ENCODE data around the gene DLX3. TPM values are rescaled to one million over a fixed set of nuclear protein-coding genes. Genes with fewer than 3 reads are reported as not detected.

The DLX3 gene
- total and polyA plus RNA-seq, 12 donors = 0.03 to 0.23 (median 0.11) TPM; not detected in 9

GRCh38 chr17:49996495-49997300, 1.7 kb upstream of the DLX3 start:
- Histone ChIP-seq H3K9me3 (no peaks in the 10 kb centered on the region), H3K27ac (no peak overlapping the region), H3K27me3 (peaks cover 29 to 99% (median 96%) of the 10 kb centered on the region in 7 donors), H3K4me1 (peaks cover 7 to 37% (median 31%) of the 10 kb centered on the region in 9 donors), H3K4me3 (peak overlapping the region; percentile 29 to 53 (median 41)), H3K36me3 (no peaks in the 10 kb centered on the region)
- peak; percentile 39 to 68 for DNase-seq
- peak; percentile 94 to 99 (median 98) for TF ChIP-seq CTCF (IDR thresholded peaks at IDR 0.05)
- peak in 7 of 8 donors; percentile 29 to 66 (median 47) for ATAC-seq
- intact Hi-C loops (cut with DNase I) = loop anchor here (1.0 to 10.0 kb wide), 13 partner anchors 44 to 429 kb away; partner anchors contain the start of gene SLC35B1 (in 6 of the 10)
- WGBS, 2 donors = 1% methylated on average over 56 to 58 of the region's 58 CpGs

GRCh38 chr17:49996121-49996494, 1.1 kb upstream of the DLX3 start:
- no peaks in the 10 kb centered on the region for H3K36me3 ChIP-seq
- intact Hi-C loops (cut with DNase I) = loop anchor here (1.0 to 10.0 kb wide), 13 partner anchors 44 to 429 kb away; partner anchors contain the start of gene SLC35B1 (in 6 of the 10)
- no peak for ATAC-seq
- no peak for TF ChIP-seq CTCF (IDR thresholded peaks at IDR 0.05)
- H3K9me3 ChIP-seq = no peaks in the 10 kb centered on the region
- 36 to 38% methylated on average over 7 of the region's 7 CpGs for WGBS, 2 donors
- no peak overlapping the region for H3K27ac ChIP-seq
- no peak overlapping the region for H3K4me3 ChIP-seq
- DNase-seq = no peak
- H3K4me1 ChIP-seq = peaks cover 7 to 37% (median 31%) of the 10 kb centered on the region in 9 donors
- H3K27me3 ChIP-seq = peaks cover 29 to 99% (median 96%) of the 10 kb centered on the region in 7 donors

GRCh38 chr17:49994085-49995054, 654 bp downstream of the DLX3 start:
- no peak for DNase-seq
- TF ChIP-seq CTCF (IDR thresholded peaks at IDR 0.05) = no peak
- Histone ChIP-seq H3K4me1 (peaks cover 7 to 37% (median 31%) of the 10 kb centered on the region in 9 donors), H3K9me3 (no peaks in the 10 kb centered on the region), H3K27ac (no peak overlapping the region), H3K36me3 (no peaks in the 10 kb centered on the region), H3K4me3 (peak overlapping the region in 8 of 10 donors; percentile 29 to 56 (median 46)), H3K27me3 (peaks cover 29 to 100% (median 96%) of the 10 kb centered on the region in 7 donors)
- no peak for ATAC-seq
- intact Hi-C loops (cut with DNase I) = loop anchor here (5.0 to 10.0 kb wide), 9 partner anchors 42 to 427 kb away; partner anchors contain the start of gene SLC35B1 (in 6 of the 10)
- WGBS, 2 donors = 3 to 4% methylated on average over 50 of the region's 50 CpGs

All from heart right ventricle (tissue), 16 donors.